Measurements from ENCODE around the gene CLCN4.

DNA sequence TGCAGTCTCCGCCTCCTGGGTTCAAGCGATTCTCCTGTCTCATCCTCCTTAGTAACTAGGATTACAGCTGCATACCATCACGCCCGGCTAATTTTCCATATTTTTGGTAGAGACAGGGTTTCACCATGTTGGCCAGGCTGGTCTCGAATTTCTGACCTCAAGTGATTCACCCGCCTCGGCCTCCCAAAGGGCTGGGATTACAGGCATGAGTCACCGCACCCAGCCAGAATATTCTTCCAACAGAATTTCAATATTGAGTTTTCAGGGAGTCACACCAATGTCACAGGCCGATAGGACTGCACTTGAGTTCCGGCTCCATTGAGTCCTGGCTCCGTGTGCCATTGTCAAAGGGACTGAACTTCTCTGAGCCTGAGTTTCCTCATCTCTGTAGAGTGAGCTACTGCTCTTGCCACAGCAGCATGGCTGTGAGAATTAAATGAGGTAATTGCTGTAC lies 82.9 kb downstream of the CLCN4 start:
- TF ChIP-seq CTCF (conservative IDR thresholded peaks at IDR 0.05) (no peak), EZH2 (IDR thresholded peaks at IDR 0.05; ENCODE audit: low read depth) (no peak)
